CD4-positive, alpha-beta T cell treated with Interferon gamma for 1 hour (primary cell): ENCODE measurements around the gene SS18L1.
"Not testable (repeated sequence)": the region's sequence is repeated elsewhere in the genome, so short reads cannot be mapped to it uniquely, and the experiment has no call there.

Experiments used
- DNase-seq: peaks from one replicate; pipeline ENCODE4 v3.0.0-alpha.2; 2020

The SS18L1 gene

GRCh38 chr20:62143081-62143956, at the start of gene SS18L1, which contains the start of gene PSMA7:
SS18L1 (plus strand) TSS chr20:62143769; CDS start chr20:62143821, 52 bp downstream.
PSMA7 (minus strand) TSS chr20:62143394; CDS start chr20:62143303, 91 bp downstream.
- peak; percentile 83 for DNase-seq

- no peak for DNase-seq
Measured at GRCh38 chr20:62096421-62097380, 46.9 kb upstream of the SS18L1 start.

- DNase-seq, result no peak
Measured at GRCh38 chr20:62097881-62098407, 45.6 kb upstream of the SS18L1 start.

GRCh38 chr20:62101078-62101477, 42.5 kb upstream of the SS18L1 start:
- DNase-seq, result no peak

GRCh38 chr20:62103508-62104233, 39.9 kb upstream of the SS18L1 start:
- DNase-seq, result no peak

- DNase-seq, result no peak
Measured at GRCh38 chr20:62104234-62104789, 39.3 kb upstream of the SS18L1 start.

GRCh38 chr20:62104791-62105345, 38.7 kb upstream of the SS18L1 start:
- DNase-seq, result no peak

GRCh38 chr20:62105592-62105991, 38.0 kb upstream of the SS18L1 start:
- no peak for DNase-seq

- no peak for DNase-seq
Measured at GRCh38 chr20:62111148-62111547, 32.4 kb upstream of the SS18L1 start.

GRCh38 chr20:62112368-62112767, 31.2 kb upstream of the SS18L1 start:
- DNase-seq, result no peak

GRCh38 chr20:62114894-62115293, 28.7 kb upstream of the SS18L1 start:
- no peak for DNase-seq

GRCh38 chr20:62115800-62116407, 27.7 kb upstream of the SS18L1 start:
- not testable (repeated sequence) for DNase-seq

- no peak for DNase-seq
Measured at GRCh38 chr20:62116558-62117361, 26.8 kb upstream of the SS18L1 start.

- no peak for DNase-seq
Measured at GRCh38 chr20:62117362-62117646, 26.3 kb upstream of the SS18L1 start.

- peak; percentile 84 for DNase-seq
Measured at GRCh38 chr20:62117658-62118057, 25.9 kb upstream of the SS18L1 start.

GRCh38 chr20:62118113-62119043, 25.2 kb upstream of the SS18L1 start:
- no peak for DNase-seq

GRCh38 chr20:62119115-62119514, 24.5 kb upstream of the SS18L1 start:
- no peak for DNase-seq

GRCh38 chr20:62119591-62120364, 23.8 kb upstream of the SS18L1 start:
- no peak for DNase-seq

GRCh38 chr20:62120365-62120762, 23.2 kb upstream of the SS18L1 start:
- DNase-seq, result no peak
